ENCODE results near the gene ARHGAP24. TPM values are rescaled to one million over a fixed set of nuclear protein-coding genes. Genes with fewer than 3 reads are reported as not detected.
"Not testable (repeated sequence)": the region's sequence is repeated elsewhere in the genome, so short reads cannot be mapped to it uniquely, and the experiment has no call there.

ARHGAP24 gene
- total RNA-seq, 2 experiments from 2014 or later, result not detected

DNA sequence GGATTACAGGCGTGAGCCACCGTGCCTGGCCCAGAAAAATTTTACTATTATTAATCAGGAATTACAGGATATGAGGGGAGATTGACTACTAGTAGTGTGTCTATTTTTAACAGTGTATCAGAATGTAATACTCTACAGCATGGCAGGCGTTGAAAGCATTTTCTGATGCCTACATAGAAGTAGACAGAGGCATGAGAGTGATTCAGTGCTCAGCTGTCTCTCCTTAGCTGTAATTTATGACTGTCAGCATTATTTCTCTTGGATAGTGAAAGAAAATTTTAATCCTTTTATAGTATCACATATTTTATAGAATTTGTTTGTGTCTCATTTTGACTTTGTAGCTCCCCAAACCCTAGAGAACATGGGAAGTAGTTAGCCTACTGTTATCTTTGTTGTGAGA lies 20.7 kb downstream of the ARHGAP24 start:
- Mint-ChIP-seq H3K36me3 (ENCODE audit: low read depth) (no peaks in the 10 kb centered on the region), H3K4me3 (no peak overlapping the region), H3K27me3 (no peaks in the 10 kb centered on the region), H3K27ac (no peak overlapping the region), H3K4me1 (no peaks in the 10 kb centered on the region), H3K9me3 (no peaks in the 10 kb centered on the region)
- ChIA-PET CTCF (no interaction called here), POLR2A (no interaction called here)
- no peak for DNase-seq

DNA sequence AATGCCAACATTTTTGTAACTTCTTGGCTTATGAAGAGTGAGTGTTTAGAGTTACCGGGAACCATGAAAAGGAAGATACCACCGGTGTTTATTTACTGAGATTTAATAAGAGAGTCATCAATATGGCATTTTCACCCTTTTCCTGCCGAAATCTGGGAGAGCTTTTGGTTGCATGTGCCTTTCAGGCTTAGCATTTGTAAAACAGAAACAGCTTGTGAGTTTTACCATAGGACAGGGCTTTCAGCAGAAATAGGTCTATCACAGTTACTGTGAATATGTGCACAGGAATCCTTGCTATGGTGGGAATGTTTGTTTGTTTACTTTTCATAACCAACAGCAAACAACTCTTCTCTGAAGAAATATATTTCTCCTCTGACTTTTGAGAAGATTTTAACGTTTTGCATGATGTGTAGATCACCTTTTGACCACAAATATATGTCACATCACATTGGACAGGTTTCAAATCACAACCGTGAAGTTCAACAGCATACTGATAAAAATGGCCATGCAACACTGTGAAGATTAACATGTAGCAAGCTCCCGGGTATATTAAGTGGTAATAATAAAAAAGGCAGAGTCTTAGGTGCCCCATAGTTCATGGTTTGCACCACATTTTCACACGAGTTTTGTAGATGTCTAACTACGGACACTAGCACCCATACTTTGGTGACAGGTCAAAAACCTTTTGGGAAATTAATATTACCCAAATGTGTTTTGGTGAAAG lies 21.3 kb downstream of the ARHGAP24 start:
- Mint-ChIP-seq H3K4me3 (no peak overlapping the region), H3K27me3 (no peaks in the 10 kb centered on the region), H3K9me3 (no peaks in the 10 kb centered on the region), H3K4me1 (no peaks in the 10 kb centered on the region), H3K27ac (no peak overlapping the region), H3K36me3 (ENCODE audit: low read depth) (no peaks in the 10 kb centered on the region)
- ChIA-PET POLR2A (no interaction called here), CTCF (no interaction called here)
- DNase-seq, result no peak

DNA sequence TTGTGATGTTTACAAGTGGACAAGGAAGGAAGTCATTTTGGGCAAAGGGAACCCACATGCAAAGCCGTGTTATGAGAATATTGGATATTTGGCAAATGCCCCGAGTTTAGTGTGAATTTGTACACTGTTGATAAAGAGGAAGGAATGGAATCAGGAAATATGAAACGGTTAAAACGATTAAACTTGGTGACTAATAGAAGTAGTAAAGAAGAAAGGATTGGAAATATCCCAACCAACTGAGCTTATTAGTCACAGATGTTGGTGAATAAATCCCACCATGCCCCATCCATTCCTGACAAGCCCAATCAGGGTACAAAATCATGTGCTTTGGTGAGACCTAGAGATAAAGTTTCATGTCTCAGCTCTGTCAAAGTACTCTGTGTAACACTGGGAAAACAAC lies 22.0 kb downstream of the ARHGAP24 start:
- CTCF ChIA-PET, result no interaction called here
- POLR2A ChIA-PET, result no interaction called here
- H3K27me3 Mint-ChIP-seq, result no peaks in the 10 kb centered on the region
- no peak overlapping the region for H3K27ac Mint-ChIP-seq
- H3K9me3 Mint-ChIP-seq, result no peaks in the 10 kb centered on the region
- H3K36me3 Mint-ChIP-seq (ENCODE audit: low read depth), result no peaks in the 10 kb centered on the region
- H3K4me1 Mint-ChIP-seq, result no peaks in the 10 kb centered on the region
- DNase-seq, result no peak
- H3K4me3 Mint-ChIP-seq, result no peak overlapping the region

DNA sequence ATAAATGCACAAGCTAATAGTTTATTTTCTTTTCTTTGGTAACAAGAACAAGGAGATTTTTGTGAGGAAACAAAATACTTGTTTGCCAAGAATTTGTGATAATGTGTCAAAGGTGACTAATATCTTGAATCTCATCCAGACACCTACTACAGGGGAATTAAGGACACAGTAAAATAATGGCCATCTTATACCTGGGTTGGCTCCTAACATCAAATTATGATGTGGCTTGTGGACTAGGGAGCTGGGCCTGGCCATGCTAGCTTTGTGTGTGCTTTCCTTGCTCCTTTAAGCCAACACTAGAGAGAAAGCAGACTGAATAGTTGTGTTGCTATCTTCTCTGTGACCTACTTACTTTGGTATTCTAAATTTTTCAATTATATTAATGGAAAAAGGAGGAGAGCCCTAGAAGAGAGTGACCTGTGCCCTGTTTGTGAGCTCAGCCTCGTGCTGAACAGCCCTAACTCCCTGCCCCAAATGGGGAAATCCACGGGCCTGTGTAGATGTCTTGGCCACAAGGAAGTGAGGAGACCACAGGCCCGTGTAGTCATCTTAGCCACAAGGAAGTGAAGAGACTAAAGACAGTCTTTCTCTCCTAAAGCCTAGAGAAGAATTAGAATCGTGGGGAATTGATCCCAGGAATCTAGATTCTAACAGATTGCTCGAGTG lies 23.3 kb downstream of the ARHGAP24 start:
- H3K4me3 Mint-ChIP-seq, result no peak overlapping the region
- H3K27me3 Mint-ChIP-seq, result no peaks in the 10 kb centered on the region
- ChIA-PET CTCF (no interaction called here), POLR2A (no interaction called here)
- H3K36me3 Mint-ChIP-seq (ENCODE audit: low read depth), result no peaks in the 10 kb centered on the region
- H3K4me1 Mint-ChIP-seq, result no peaks in the 10 kb centered on the region
- H3K9me3 Mint-ChIP-seq, result no peaks in the 10 kb centered on the region
- no peak overlapping the region for H3K27ac Mint-ChIP-seq
- DNase-seq, result no peak

DNA sequence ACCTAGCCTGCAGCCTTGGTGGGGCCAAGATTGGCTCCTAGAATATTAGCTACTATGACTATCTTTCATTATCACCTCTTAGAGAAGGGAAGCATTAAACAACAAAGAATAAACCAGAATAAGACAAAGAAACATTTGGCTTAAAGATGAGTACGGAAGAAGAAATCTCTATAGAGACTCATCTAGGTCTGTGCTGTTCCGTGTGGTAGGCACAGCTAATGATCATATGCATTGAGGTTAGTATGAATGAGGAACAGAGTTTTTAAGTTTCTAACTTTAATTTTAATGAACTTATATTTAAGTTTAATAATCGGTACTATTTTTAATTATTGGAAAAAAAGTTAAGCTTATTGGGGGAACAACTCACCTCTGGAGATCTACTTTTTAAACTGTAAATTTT lies 24.6 kb downstream of the ARHGAP24 start:
- H3K36me3 Mint-ChIP-seq (ENCODE audit: low read depth), result no peaks in the 10 kb centered on the region
- DNase-seq, result no peak
- no peak overlapping the region for H3K4me3 Mint-ChIP-seq
- no peak overlapping the region for H3K27ac Mint-ChIP-seq
- ChIA-PET POLR2A (no interaction called here), CTCF (no interaction called here)
- no peaks in the 10 kb centered on the region for H3K9me3 Mint-ChIP-seq
- no peaks in the 10 kb centered on the region for H3K27me3 Mint-ChIP-seq
- no peaks in the 10 kb centered on the region for H3K4me1 Mint-ChIP-seq

DNA sequence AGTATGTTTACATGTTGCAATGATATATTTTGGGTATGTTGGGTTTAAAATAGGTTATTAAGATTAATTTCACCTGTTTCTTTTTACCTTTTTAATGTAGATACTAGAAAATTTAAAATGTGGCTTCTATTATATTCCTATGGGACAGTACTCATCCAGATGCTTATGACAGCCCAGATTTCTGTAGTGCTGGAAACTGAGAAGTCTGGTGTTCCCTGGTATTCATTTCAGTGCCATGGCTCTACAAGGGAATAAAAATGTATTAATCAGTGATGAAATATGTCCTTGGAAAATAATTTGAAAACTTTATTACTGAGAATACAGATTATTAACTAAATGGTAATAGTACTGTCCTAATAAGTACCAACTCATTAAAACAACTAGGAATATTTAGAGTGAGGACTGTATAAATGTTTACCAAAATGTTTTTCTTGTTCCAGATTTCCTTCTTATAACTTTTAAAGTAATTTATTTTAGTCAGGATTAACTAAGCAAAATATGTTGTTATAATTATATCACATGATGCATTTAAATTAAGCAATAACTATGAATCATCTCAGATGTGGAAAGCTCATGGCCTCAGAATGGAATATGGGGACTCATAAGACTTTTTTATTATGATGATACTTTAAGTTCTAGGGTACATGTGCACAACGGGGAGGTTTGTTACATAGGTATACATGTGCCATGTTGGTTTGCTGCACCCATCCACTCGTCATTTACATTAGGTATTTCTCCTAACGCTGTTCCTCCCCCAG lies 25.3 kb downstream of the ARHGAP24 start:
- POLR2A ChIA-PET, result no interaction called here
- no peak overlapping the region for H3K4me3 Mint-ChIP-seq
- H3K4me1 Mint-ChIP-seq, result no peaks in the 10 kb centered on the region
- H3K36me3 Mint-ChIP-seq (ENCODE audit: low read depth), result no peaks in the 10 kb centered on the region
- no peak overlapping the region for H3K27ac Mint-ChIP-seq
- CTCF ChIA-PET, result no interaction called here
- no peaks in the 10 kb centered on the region for H3K27me3 Mint-ChIP-seq
- no peaks in the 10 kb centered on the region for H3K9me3 Mint-ChIP-seq
- DNase-seq, result no peak

DNA sequence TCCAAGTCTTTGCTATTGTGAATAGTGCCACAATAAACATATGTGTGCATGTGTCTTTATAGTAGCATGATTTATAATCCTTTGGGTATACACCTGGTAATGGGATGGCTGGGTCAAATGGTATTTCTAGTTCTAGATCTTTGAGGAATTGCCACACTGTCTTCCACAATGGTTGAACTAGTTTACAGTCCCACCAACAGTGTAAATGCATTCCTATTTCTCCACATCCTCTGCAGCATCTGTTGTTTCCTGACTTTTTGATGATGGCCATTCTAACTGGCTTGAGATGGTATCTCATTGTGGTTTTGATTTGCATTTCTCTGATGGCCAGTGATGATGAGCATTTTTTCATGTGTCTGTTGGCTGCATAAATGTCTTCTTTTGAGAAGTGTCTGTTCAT lies 26.2 kb downstream of the ARHGAP24 start:
- H3K9me3 Mint-ChIP-seq; H3K4me1 Mint-ChIP-seq; CTCF ChIA-PET; H3K27ac Mint-ChIP-seq; DNase-seq; H3K27me3 Mint-ChIP-seq; POLR2A ChIA-PET; H3K4me3 Mint-ChIP-seq; H3K36me3 Mint-ChIP-seq (ENCODE audit: low read depth): not testable (repeated sequence)

DNA sequence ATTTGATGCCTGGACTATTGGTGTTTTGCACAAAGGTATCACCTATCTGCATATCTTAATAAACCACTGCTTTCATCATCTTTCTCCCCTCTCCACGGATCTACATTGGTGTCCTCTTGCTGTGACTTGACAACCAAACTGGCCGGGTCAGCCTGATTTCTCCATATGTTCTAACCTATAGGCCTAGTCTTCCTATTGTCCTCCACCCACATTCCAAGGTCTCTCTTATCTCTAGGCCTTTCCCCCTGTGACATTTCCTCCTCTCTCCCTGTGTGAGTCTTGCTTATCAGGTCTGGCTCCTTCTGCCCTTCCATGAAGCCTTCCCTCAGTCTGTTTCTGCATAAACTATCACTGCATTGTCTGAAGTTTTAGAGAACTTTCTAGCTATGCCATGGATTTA lies 33.7 kb downstream of the ARHGAP24 start:
- DNase-seq, result no peak
- no peaks in the 10 kb centered on the region for H3K36me3 Mint-ChIP-seq (ENCODE audit: low read depth)
- no peaks in the 10 kb centered on the region for H3K9me3 Mint-ChIP-seq
- CTCF ChIA-PET, result no interaction called here
- no peaks in the 10 kb centered on the region for H3K4me1 Mint-ChIP-seq
- no peaks in the 10 kb centered on the region for H3K27me3 Mint-ChIP-seq
- H3K27ac Mint-ChIP-seq, result no peak overlapping the region
- POLR2A ChIA-PET, result no interaction called here
- H3K4me3 Mint-ChIP-seq, result no peak overlapping the region

DNA sequence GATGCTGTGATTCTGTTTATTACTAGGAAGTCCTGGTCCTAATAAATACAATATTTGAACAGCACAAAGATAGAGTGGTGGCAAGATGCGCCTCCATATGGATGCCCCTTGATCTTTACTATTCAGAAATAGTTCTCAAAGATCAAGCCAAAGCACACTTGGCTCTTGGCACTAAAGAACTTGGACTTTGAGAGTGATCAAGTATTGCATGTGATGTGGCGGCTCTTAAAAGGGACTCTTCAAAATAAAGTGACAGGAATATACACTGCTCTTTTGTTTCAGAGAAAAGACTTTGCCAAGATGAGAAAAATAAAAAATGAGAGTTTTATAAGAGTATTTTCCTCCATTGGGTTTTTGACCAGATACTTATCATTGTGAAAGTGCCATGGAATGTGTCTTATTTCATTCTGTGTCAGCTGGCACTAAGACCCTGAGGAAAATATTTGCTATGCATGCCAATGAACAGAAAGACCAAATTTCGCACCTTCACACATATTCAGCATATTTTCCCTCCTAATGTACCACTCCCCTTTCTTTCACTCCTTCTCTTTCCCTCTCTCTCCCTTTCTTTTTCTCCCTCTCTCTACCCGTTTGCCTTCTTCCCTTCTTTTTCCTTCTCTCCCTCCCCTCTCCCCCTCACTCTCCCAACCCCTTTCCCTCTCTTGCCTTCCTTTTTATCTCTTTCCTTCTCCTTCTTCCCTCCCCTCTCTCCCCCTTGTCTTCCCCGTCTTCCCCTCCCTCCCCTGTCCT lies 35.1 kb downstream of the ARHGAP24 start:
- DNase-seq, result no peak
- H3K27me3 Mint-ChIP-seq, result no peaks in the 10 kb centered on the region
- H3K36me3 Mint-ChIP-seq (ENCODE audit: low read depth), result no peaks in the 10 kb centered on the region
- H3K4me3 Mint-ChIP-seq, result no peak overlapping the region
- no peak overlapping the region for H3K27ac Mint-ChIP-seq
- no peaks in the 10 kb centered on the region for H3K9me3 Mint-ChIP-seq
- POLR2A ChIA-PET, result no interaction called here
- no peaks in the 10 kb centered on the region for H3K4me1 Mint-ChIP-seq
- CTCF ChIA-PET, result no interaction called here

DNA sequence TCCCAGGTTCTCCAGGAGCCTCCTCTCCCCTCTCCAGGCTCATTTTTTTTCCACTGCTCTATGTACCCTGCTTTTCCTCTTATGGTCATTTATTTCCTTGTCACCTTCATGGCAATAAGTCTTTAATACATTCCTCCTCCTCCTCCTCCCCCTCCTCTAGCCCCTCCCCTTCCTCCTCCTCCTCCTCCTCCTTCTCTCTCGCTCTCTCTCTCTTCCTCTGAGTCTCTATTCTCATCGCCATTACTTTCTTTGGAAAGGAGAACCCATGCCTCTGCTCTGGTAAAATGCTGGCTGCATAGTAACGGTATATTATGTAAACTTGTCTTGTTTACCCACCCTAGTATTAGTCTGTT lies 35.7 kb downstream of the ARHGAP24 start:
- CTCF ChIA-PET, result no interaction called here
- H3K27me3 Mint-ChIP-seq, result no peaks in the 10 kb centered on the region
- no peak overlapping the region for H3K4me3 Mint-ChIP-seq
- no peak overlapping the region for H3K27ac Mint-ChIP-seq
- H3K9me3 Mint-ChIP-seq, result no peaks in the 10 kb centered on the region
- POLR2A ChIA-PET, result no interaction called here
- H3K4me1 Mint-ChIP-seq, result no peaks in the 10 kb centered on the region
- no peak for DNase-seq
- H3K36me3 Mint-ChIP-seq (ENCODE audit: low read depth), result no peaks in the 10 kb centered on the region

DNA sequence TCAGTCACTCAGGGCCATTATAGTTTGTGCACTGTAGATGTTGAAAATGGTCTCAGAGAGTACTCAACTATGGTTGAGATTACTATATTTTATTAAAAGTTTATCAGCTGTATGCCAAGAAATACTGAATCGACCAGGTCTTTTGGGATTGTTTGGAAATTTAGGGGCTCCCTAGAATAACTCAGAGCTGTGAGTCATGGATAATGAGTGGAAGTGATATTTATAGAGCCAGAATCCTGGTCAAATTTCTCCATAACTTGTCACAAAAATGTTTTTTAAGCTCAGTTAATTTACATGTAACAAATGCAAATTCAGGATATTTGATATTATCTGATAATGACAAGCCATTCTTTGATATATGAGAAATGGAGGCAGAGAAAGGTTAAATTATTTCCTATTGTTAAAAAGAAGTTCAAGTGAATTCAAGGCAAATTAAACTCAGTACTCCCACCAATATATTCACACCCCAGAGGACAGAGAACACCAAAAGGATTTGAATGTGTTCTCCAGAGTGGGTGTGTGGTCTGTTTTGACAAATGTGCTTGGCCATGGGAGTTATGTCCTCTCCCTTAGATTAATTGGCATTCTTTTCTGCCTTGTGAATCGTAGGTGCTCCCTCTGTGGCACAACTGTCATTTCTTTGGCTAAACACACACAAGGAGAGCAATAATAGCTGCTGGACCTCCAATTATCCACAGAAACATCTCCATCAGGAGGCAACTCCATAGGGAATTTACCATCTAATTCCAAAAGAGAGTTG lies 37.7 kb downstream of the ARHGAP24 start:
- ChIA-PET CTCF (no interaction called here), POLR2A (no interaction called here)
- Mint-ChIP-seq H3K36me3 (ENCODE audit: low read depth) (no peaks in the 10 kb centered on the region), H3K4me3 (no peak overlapping the region), H3K9me3 (no peaks in the 10 kb centered on the region), H3K27ac (no peak overlapping the region), H3K4me1 (no peaks in the 10 kb centered on the region), H3K27me3 (no peaks in the 10 kb centered on the region)
- DNase-seq, result no peak

DNA sequence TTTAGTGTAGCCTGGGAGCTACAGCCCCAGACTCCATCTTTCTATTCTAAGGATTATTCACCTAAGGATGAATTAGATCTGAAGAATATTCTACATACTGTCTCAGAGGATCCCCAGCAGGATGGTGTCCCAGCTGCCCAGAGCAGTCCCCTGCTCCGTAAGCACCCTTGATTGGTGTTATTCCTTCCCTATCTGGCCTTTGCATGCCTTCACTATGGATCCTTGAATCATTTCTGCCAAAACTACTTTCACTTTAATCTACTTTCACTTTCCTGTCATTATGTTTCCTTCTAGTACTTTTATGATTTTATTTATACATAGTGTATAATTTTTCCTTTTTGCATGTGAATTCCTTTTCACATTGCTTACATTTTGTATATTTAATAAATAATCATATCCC lies 39.2 kb downstream of the ARHGAP24 start:
- no peaks in the 10 kb centered on the region for H3K9me3 Mint-ChIP-seq
- no peak overlapping the region for H3K4me3 Mint-ChIP-seq
- H3K27ac Mint-ChIP-seq, result no peak overlapping the region
- POLR2A ChIA-PET, result no interaction called here
- H3K4me1 Mint-ChIP-seq, result no peaks in the 10 kb centered on the region
- no peak for DNase-seq
- CTCF ChIA-PET, result no interaction called here
- H3K27me3 Mint-ChIP-seq, result no peaks in the 10 kb centered on the region
- H3K36me3 Mint-ChIP-seq (ENCODE audit: low read depth), result no peaks in the 10 kb centered on the region

DNA sequence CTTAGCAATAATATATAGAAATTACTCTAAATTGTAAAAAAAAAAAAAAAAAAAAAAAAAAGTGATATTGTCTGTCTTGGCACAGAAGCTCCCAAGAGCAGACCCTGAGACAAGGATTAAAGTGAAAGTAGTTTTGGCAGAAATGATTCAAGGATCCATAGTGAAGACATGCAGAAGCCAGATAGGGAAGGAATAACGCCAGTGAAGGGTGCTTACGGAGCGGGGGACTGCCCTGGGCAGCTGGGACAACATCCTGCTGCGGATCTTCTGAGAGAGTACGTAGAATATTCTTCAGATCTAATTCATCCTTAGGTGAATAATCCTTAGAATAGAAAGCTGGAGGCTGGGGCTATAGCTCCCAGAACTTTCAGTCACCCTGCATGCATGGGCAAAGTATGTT lies 39.8 kb downstream of the ARHGAP24 start:
- H3K4me3 Mint-ChIP-seq, result no peak overlapping the region
- no peaks in the 10 kb centered on the region for H3K4me1 Mint-ChIP-seq
- DNase-seq, result no peak
- no peaks in the 10 kb centered on the region for H3K27me3 Mint-ChIP-seq
- no peaks in the 10 kb centered on the region for H3K9me3 Mint-ChIP-seq
- no peak overlapping the region for H3K27ac Mint-ChIP-seq
- ChIA-PET POLR2A (no interaction called here), CTCF (interaction anchor here (0.6 kb wide), 1 partner anchor 411 kb away, joined by 3 read pairs; no protein-coding TSS in a partner anchor)
- H3K36me3 Mint-ChIP-seq (ENCODE audit: low read depth), result no peaks in the 10 kb centered on the region
